Heart right ventricle (tissue), 16 donors: ENCODE measurements around the gene MBTD1. TPM values are rescaled to one million over a fixed set of nuclear protein-coding genes. Genes with fewer than 3 reads are reported as not detected.
A peak's percentile ranks its signal among the peaks of the same experiment; 100 is the strongest.
"Not testable (repeated sequence)": the region's sequence is repeated elsewhere in the genome, so short reads cannot be mapped to it uniquely, and the experiment has no call there.

Experiments used
- ATAC-seq, 8 donors: fragments of 200-7000 bp; cut with Tn5 transposase; one replicate each; pipeline ENCODE4 v1.9.1; 2020; ENCODE audit warnings: mild to moderate bottlenecking in 8 of 8, moderate library complexity in 8 of 8, moderate number of reproducible peaks in 1 of 8
- DNase-seq, 2 donors: peaks; one replicate each; pipeline ENCODE4 v3.0.0-alpha.2; 2020
- H3K27ac ChIP-seq, 10 donors: fragments of 200-600 bp; sonication (generic) in 2 of 10; one replicate each; pipeline versions ENCODE4 v1.5.0 to v1.8.0; 2020 to 2022; ENCODE audit warnings: mild to moderate bottlenecking in 3 of 10
- H3K27me3 ChIP-seq, 7 donors: fragments of 200-600 bp; one replicate each; pipeline ENCODE4 v1.8.0; 2021 to 2022; ENCODE audit warnings: mild to moderate bottlenecking in 2 of 7
- H3K36me3 ChIP-seq, 9 donors: fragments of 200-600 bp; sonication (generic) in 1 of 9; one replicate each; pipeline versions ENCODE4 v1.5.0 to v1.8.0; 2020 to 2022; ENCODE audit warnings: mild to moderate bottlenecking in 2 of 9
- H3K4me1 ChIP-seq, 9 donors: fragments of 200-600 bp; sonication (generic) in 1 of 9; one replicate each; pipeline versions ENCODE4 v1.5.0 to v1.8.0; 2020 to 2022; ENCODE audit warnings: mild to moderate bottlenecking in 4 of 9
- H3K4me3 ChIP-seq, 10 donors: fragments of 200-600 bp; sonication (generic) in 2 of 10; one replicate each; pipeline versions ENCODE4 v1.5.0 to v1.8.0; 2020 to 2022; ENCODE audit warnings: mild to moderate bottlenecking in 7 of 10, moderate library complexity in 2 of 10
- H3K9me3 ChIP-seq, 11 donors: fragments of 200-600 bp in 10 of 11; sonication (generic) in 2 of 11; one replicate each; pipeline versions ENCODE4 v1.5.0 to v1.8.0; 2013 to 2022; ENCODE audit warnings: mild to moderate bottlenecking in 2 of 11, control low read depth in 1 of 11, moderate library complexity in 1 of 11
- CTCF ChIP-seq, 9 donors: fragments of 200-600 bp; sonication (generic) in 2 of 9; IDR thresholded peaks; one replicate each; pipeline versions ENCODE4 v1.5.0 to v1.8.0; 2021 to 2022; ENCODE audit warnings: antibody characterized with exemption in 9 of 9, mild to moderate bottlenecking in 5 of 9, moderate library complexity in 1 of 9
- WGBS, 2 donors: extraction: QIAGEN DNeasy Blood & Tissue Kit; methylation state at CpG; one replicate each; pipeline ENCODE4 v1.1.7; 2013; ENCODE audit warnings: inconsistent platforms in 1 of 2; 5-methylcytosine and 5-hydroxymethylcytosine counted together
- intact Hi-C, 10 donors: fragments of 100-400 bp; cut with DNase I; formaldehyde crosslinking; loops; one replicate each; pipeline versions ENCODE4 v1.11.1 to v1.14.2; 2022
- polyA plus RNA-seq, 2 donors: library from polyadenylated mRNA; stranded (reverse); fragments of 200-250 nt; gene quantifications; one replicate each; pipeline ENCODE4 v1.2.3, GENCODE V29; 2013
- total RNA-seq, 10 donors: library from RNA; stranded (reverse); fragmentation: NEBNext Ultra II Directional in 3 of 10; extraction: Animal tissue kit (Norgen Biotek cat#: 25700) in 3 of 10; gene quantifications; one replicate each; pipeline versions ENCODE4 v1.2.1 to v1.2.4, GENCODE V29; 2021 to 2023
- donor health status: Arrhythmogenic right ventricular cardiomyopathy.
- donor health status: ischemic (EF 13 %, LVEDD 7.1; RV severe dilation, severe dysfunction).
- donor health status: healthy with polysubstance abuse.
- donor health status: DM: no; HTN: yes; CAD: no.
- donor health status: DM: no; HTN: no; CAD: no.
- donor health status: ischemic (EF 25% LVEDD 6.9; RV normal size, moderate dysfunction).
- donor health status: ischemic (EF 25% LVEDD 5.7; RV mildly dilated, moderate dysfunction).
- donor health status: healthy.
- donor health status: DM: yes; HTN: yes; CAD: no.
- donor health status: Ischemic cardiomyopathy.
- donor health status: ischemic (EF 35%, LVEDD 5.7; RV mildly dilated, moderate dysfunction).
- donor health status: nonischemic (EF 11% LVEDD 7.7; RV severe dilation, severe dysfunction).
- donor health status: DM: yes; HTN: yes; CAD: no.
- donor health status: PGD.
- donor health status: ischemic (EF 29% LVEDD 5.4; RV normal size, mild dysfunction).
- donor health status: nonischemic (EF 23%, LVEDD 6.1; RV moderate dilation, normal function).

Gene MBTD1
- total and polyA plus RNA-seq, 12 donors: 1.8 to 11.4 (median 6.9) TPM

GRCh38 chr17:51298508-51299371, 38.9 kb upstream of the MBTD1 start:
- Histone ChIP-seq H3K36me3 (peaks cover 0 to 48% (median 6%) of the 10 kb centered on the region in 9 donors), H3K9me3 (peaks cover 0 to 3% (median 0%) of the 10 kb centered on the region in 11 donors), H3K27ac (no peak overlapping the region), H3K4me3 (no peak overlapping the region), H3K4me1 (no peaks in the 10 kb centered on the region), H3K27me3 (no peaks in the 10 kb centered on the region)
- TF ChIP-seq CTCF (IDR thresholded peaks at IDR 0.05): peak; percentile 23 to 74 (median 60)
- intact Hi-C loops: loop anchor here in 4 of 10 donors (5.0 to 10.0 kb wide), 3 partner anchors 236 to 809 kb away; no protein-coding TSS in a partner anchor
- ATAC-seq (no peak), DNase-seq (no peak)
- WGBS, 2 donors: 65 to 77% methylated on average over 10 of the region's 10 CpGs

- H3K4me3 ChIP-seq, H3K27ac ChIP-seq, H3K9me3 ChIP-seq, H3K4me1 ChIP-seq, H3K27me3 ChIP-seq, ATAC-seq, DNase-seq: not testable (repeated sequence)
- H3K36me3 ChIP-seq: peaks cover 0 to 88% (median 14%) of the 10 kb centered on the region in 9 donors
- intact Hi-C loops: loop anchor here in 2 of 10 donors (10.0 kb wide), 1 partner anchor 240 kb away; no protein-coding TSS in a partner anchor
- WGBS, 2 donors: 98 to 100% methylated on average over 2 of the region's 2 CpGs
These were observed 34.5 kb upstream of the MBTD1 start for GRCh38 chr17:51294338-51294737.

GRCh38 chr17:51289696-51290111, 29.9 kb upstream of the MBTD1 start:
- Histone ChIP-seq H3K36me3 (peaks cover 0 to 100% (median 50%) of the 10 kb centered on the region in 9 donors), H3K4me1 (no peaks in the 10 kb centered on the region), H3K27me3 (no peaks in the 10 kb centered on the region), H3K27ac (no peak overlapping the region), H3K4me3 (no peak overlapping the region), H3K9me3 (peaks cover 0 to 3% (median 0%) of the 10 kb centered on the region in 11 donors)
- intact Hi-C loops: loop anchor here in 2 of 10 donors (10.0 kb wide), 1 partner anchor 245 kb away; no protein-coding TSS in a partner anchor
- TF ChIP-seq CTCF (IDR thresholded peaks at IDR 0.05): no peak
- DNase-seq (no peak), ATAC-seq (no peak)
- WGBS, 2 donors: 60 to 69% methylated on average over 2 of the region's 2 CpGs

GRCh38 chr17:51287412-51287811, 27.6 kb upstream of the MBTD1 start:
- WGBS, 2 donors: 94 to 100% methylated on average over 1 of the region's 1 CpG
- no peak for TF ChIP-seq CTCF (IDR thresholded peaks at IDR 0.05)
- peaks cover 0 to 100% (median 52%) of the 10 kb centered on the region in 9 donors for H3K36me3 ChIP-seq

More at GRCh38 chr17:51287412-51287811, 27.6 kb upstream of the MBTD1 start:
- peaks cover 0 to 3% (median 0%) of the 10 kb centered on the region in 9 donors for H3K4me1 ChIP-seq
- no peak overlapping the region for H3K4me3 ChIP-seq
- intact Hi-C loops: no loop called here
- no peak overlapping the region for H3K27ac ChIP-seq
- no peaks in the 10 kb centered on the region for H3K9me3 ChIP-seq
- no peaks in the 10 kb centered on the region for H3K27me3 ChIP-seq
- DNase-seq: no peak
- ATAC-seq: no peak
